ENCODE data around the gene TMEM138. TPM values are rescaled to one million over a fixed set of nuclear protein-coding genes. Genes with fewer than 3 reads are reported as not detected.

TMEM138 gene
- total RNA-seq, 1 donor from 2014 or later, result 23.3 TPM

GRCh38 chr11:61364012-61364675 lies 2.0 kb downstream of the TMEM138 start:
- Mint-ChIP-seq H3K4me1 (ENCODE audit: low read depth, unreplicated experiment) (peaks cover 12% of the 10 kb centered on the region), H3K27me3 (ENCODE audit: unreplicated experiment) (no peaks in the 10 kb centered on the region), H3K27ac (ENCODE audit: unreplicated experiment) (no peak overlapping the region), H3K36me3 (ENCODE audit: unreplicated experiment) (peaks cover 7% of the 10 kb centered on the region), H3K9me3 (ENCODE audit: unreplicated experiment) (peaks cover 9% of the 10 kb centered on the region), H3K4me3 (ENCODE audit: unreplicated experiment) (no peak overlapping the region)
- TF ChIP-seq CTCF (IDR thresholded peaks at IDR 0.05; ENCODE audit: partially characterized antibody, unreplicated experiment), result no peak
- no peak for DNase-seq

GRCh38 chr11:61367406-61367805 lies 5.2 kb downstream of the TMEM138 start:
- Mint-ChIP-seq H3K27ac (ENCODE audit: unreplicated experiment) (no peak overlapping the region), H3K36me3 (ENCODE audit: unreplicated experiment) (peaks cover 21% of the 10 kb centered on the region), H3K27me3 (ENCODE audit: unreplicated experiment) (no peaks in the 10 kb centered on the region), H3K9me3 (ENCODE audit: unreplicated experiment) (peaks cover 6% of the 10 kb centered on the region), H3K4me1 (ENCODE audit: low read depth, unreplicated experiment) (peaks cover 9% of the 10 kb centered on the region), H3K4me3 (ENCODE audit: unreplicated experiment) (no peak overlapping the region)
- no peak for TF ChIP-seq CTCF (IDR thresholded peaks at IDR 0.05; ENCODE audit: partially characterized antibody, unreplicated experiment)
- no peak for DNase-seq

- Mint-ChIP-seq H3K9me3 (ENCODE audit: unreplicated experiment) (peaks cover 6% of the 10 kb centered on the region), H3K36me3 (ENCODE audit: unreplicated experiment) (peaks cover 26% of the 10 kb centered on the region), H3K4me1 (ENCODE audit: low read depth, unreplicated experiment) (peaks cover 2% of the 10 kb centered on the region), H3K27ac (ENCODE audit: unreplicated experiment) (no peak overlapping the region), H3K27me3 (ENCODE audit: unreplicated experiment) (no peaks in the 10 kb centered on the region), H3K4me3 (ENCODE audit: unreplicated experiment) (no peak overlapping the region)
- TF ChIP-seq CTCF (IDR thresholded peaks at IDR 0.05; ENCODE audit: partially characterized antibody, unreplicated experiment), result no peak
- DNase-seq, result no peak
Observed at GRCh38 chr11:61368646-61369045, 6.5 kb downstream of the TMEM138 start.

- H3K36me3 Mint-ChIP-seq (ENCODE audit: unreplicated experiment), result peaks cover 26% of the 10 kb centered on the region
- no peaks in the 10 kb centered on the region for H3K27me3 Mint-ChIP-seq (ENCODE audit: unreplicated experiment)
- H3K4me1 Mint-ChIP-seq (ENCODE audit: low read depth, unreplicated experiment), result no peaks in the 10 kb centered on the region
- H3K4me3 Mint-ChIP-seq (ENCODE audit: unreplicated experiment), result no peak overlapping the region
- H3K27ac Mint-ChIP-seq (ENCODE audit: unreplicated experiment), result no peak overlapping the region
- no peak for DNase-seq
- H3K9me3 Mint-ChIP-seq (ENCODE audit: unreplicated experiment), result peaks cover 6% of the 10 kb centered on the region
- no peak for TF ChIP-seq CTCF (IDR thresholded peaks at IDR 0.05; ENCODE audit: partially characterized antibody, unreplicated experiment)
Observed at GRCh38 chr11:61369372-61370348, 7.5 kb downstream of the TMEM138 start.

Data from glutamatergic neuron (in vitro differentiated cells).